Activated CD8-positive, alpha-beta memory T cell treated with anti-CD3 and anti-CD28 coated beads for 36 hours (primary cell): ENCODE data around the gene FOXS1. TPM values are rescaled to one million over a fixed set of nuclear protein-coding genes. Genes with fewer than 3 reads are reported as not detected.

Experiments
- CTCF ChIA-PET: fragments of 350-600 bp; sonication (Branson Sonifier 250); formaldehyde crosslinking; loops from one replicate; lab custom pipeline; 2021; ENCODE audit warnings: antibody characterized with exemption; lab: Charles Lee
- POLR2A ChIA-PET: fragments of 350-600 bp; sonication (Branson Sonifier 250); formaldehyde crosslinking; loops from one replicate; lab custom pipeline; 2021; ENCODE audit warnings: antibody characterized with exemption; lab: Charles Lee
- total RNA-seq, 2 experiments: library from RNA; stranded (reverse); gene quantifications; one replicate each; pipeline ENCODE4 v1.2.3, GENCODE V29; 2021

The FOXS1 gene
- total RNA-seq, 2 experiments from 2014 or later: not detected

DNA sequence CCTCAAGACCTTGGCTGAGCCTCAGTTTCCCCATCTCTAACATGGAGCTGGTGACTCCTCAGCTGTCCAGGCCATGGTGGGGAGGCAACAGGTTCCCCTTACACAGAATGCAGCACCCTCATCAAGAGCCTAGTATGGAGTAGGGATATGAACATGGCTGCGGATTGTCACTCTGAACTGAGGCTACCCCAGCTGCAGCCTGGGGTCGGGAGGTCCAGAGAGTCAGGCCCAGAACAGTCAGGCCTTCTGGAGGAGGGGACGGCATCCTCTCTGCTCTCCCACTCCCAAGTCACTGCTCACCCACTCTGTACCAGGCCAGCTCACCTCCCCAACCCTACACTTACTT, 1.4 kb upstream of the FOXS1 start:
- CTCF ChIA-PET: interaction anchor here (0.5 to 2.3 kb wide), 20 partner anchors 9 to 202 kb away, joined by 3 to 18 read pairs (median 3); no protein-coding TSS in a partner anchor
- POLR2A ChIA-PET: interaction anchor here (0.7 kb wide), 1 partner anchor 20 kb away, joined by 3 read pairs; no protein-coding TSS in a partner anchor

DNA sequence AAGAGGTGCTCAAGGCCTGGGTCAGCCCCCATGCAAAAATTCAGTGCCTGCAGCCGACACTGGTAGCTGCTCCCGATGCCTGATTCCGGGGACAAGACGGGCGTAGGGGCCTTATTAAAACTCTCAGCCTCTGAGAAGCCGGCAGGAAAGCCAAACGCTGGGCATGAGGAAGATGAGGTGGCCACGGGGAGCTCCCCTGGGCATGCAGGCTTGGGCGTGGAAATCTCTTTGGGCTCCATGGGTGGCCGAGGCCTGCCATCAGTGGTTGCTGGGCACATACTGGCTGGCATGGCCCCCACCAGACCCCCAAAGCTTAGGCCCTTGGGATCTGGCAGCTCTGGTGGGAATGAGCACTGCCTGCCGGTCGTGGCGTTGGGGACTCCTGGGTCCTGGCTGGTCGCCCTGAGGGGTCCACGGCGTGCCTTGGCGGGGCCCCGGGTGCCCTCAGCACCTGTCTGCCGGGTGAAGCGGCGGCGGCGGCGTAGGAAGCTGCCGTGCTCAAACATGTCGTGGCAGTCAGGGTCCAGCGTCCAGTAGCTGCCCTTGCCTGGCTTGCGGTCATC, 586 bp downstream of the FOXS1 start:
- ChIA-PET CTCF (interaction anchor here (0.5 to 1.6 kb wide), 3 partner anchors 21 to 187 kb away, joined by 3 to 5 read pairs (median 4); no protein-coding TSS in a partner anchor), POLR2A (no interaction called here)

- ChIA-PET CTCF (interaction anchor here (1.3 kb wide), 1 partner anchor 20 kb away, joined by 5 read pairs; no protein-coding TSS in a partner anchor), POLR2A (no interaction called here)
Measured at GRCh38 chr20:31843881-31844280, 1.5 kb downstream of the FOXS1 start.

GRCh38 chr20:31843288-31843687, 2.1 kb downstream of the FOXS1 start:
- CTCF ChIA-PET: no interaction called here

GRCh38 chr20:31842471-31843157, 2.8 kb downstream of the FOXS1 start:
- POLR2A ChIA-PET: no interaction called here
- CTCF ChIA-PET: no interaction called here

More at GRCh38 chr20:31843288-31843687, 2.1 kb downstream of the FOXS1 start:
- POLR2A ChIA-PET: no interaction called here

DNA sequence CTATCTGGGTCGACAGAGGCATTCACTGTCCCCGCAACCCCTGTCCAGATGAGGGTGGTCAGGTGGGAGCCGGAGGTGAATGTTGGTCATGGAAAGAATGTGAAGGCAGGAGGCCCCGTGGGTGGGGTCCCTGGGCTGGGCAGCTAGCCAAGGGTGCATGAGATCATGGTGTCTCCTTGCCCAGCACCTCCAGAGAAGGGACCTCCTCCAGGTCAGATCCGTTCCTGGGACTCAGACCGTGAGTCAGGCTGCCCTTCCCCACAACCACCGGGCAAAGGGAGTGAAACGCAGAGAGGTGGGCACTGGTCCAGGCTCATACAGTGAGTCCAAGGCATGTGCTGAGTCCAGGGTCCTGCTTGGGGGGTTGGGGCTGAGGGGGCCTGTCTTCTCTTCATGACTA, 3.5 kb downstream of the FOXS1 start:
- ChIA-PET CTCF (no interaction called here), POLR2A (no interaction called here)

- CTCF ChIA-PET: interaction anchor here (0.6 to 0.9 kb wide), 3 partner anchors 11 to 18 kb away, joined by 3 read pairs; no protein-coding TSS in a partner anchor
- POLR2A ChIA-PET: no interaction called here
Measured at GRCh38 chr20:31840906-31841816, 4.2 kb downstream of the FOXS1 start.

- CTCF ChIA-PET: interaction anchor here (0.9 kb wide), 1 partner anchor 13 kb away, joined by 3 read pairs; no protein-coding TSS in a partner anchor
Measured at GRCh38 chr20:31839782-31840487, 5.5 kb downstream of the FOXS1 start.

GRCh38 chr20:31838646-31839292, 6.6 kb downstream of the FOXS1 start:
- ChIA-PET CTCF (interaction anchor here (1.6 to 1.9 kb wide), 2 partner anchors 13 to 17 kb away, joined by 4 to 5 read pairs; no protein-coding TSS in a partner anchor), POLR2A (no interaction called here)

More at GRCh38 chr20:31839782-31840487, 5.5 kb downstream of the FOXS1 start:
- POLR2A ChIA-PET: no interaction called here

DNA sequence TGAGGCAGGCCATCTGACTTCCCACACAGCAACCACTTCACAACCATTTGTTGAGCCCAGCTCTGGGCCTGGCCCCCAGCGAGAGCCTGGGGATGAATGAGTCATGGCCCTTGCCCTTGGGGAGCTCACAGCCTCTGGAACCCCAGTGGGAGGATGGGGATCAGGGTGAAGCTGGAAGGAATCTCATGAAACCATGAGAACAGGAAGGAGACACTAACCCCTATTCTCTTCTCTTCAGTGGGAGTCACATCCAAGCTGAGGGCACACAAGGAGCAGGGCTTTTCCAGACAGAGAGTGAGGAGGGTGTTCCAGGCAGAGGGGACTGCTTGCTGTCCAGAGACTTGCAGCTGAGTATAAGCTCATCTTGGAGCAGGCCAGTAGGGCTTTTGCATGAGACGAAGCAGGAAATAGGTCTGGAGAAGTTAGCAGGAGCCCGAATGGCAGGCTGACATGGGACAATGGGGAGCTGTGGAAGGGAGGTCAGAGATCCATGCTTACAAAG, 7.5 kb downstream of the FOXS1 start:
- ChIA-PET POLR2A (no interaction called here), CTCF (interaction anchor here (1.6 to 1.9 kb wide), 2 partner anchors 14 to 16 kb away, joined by 4 to 5 read pairs; no protein-coding TSS in a partner anchor)

DNA sequence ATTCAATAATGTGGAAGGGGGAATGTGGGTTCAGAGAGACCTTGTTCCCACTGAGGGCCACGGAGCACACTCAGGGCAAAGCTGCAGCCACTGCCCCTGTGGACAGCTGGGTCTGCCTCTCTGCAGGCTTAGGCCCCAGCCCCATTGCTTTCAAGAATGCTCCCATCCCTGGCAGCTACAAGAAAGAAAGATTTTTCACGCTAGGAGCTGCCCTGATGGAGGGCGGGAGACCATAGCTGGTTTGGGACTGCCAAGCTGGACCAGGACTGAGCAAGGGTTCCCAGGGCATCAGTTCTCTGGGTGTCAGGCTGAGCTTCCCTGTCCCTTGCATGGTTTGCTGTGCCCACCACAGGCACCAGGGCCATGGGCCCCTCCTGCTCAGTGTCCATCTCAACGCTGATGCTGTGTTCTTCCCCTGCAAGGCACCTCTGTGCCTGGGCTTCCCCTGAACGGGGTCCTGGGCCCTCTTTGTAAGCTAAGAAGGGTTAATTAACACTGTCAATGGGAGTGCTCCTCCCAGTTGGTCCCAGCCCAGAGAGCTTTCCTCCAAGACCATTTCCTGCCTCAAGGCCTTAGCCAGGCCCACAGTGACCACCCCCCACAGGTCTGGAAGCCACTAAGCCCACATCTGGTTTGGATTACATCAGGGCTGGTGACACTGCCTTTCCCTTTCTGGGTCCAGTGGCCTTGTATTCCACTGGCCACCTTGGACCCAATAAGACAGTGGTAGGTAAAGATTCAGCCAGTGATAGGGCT, 8.4 kb downstream of the FOXS1 start:
- POLR2A ChIA-PET: no interaction called here
- CTCF ChIA-PET: interaction anchor here (0.6 to 1.9 kb wide), 4 partner anchors 10 to 33 kb away, joined by 3 to 5 read pairs (median 4); no protein-coding TSS in a partner anchor

DNA sequence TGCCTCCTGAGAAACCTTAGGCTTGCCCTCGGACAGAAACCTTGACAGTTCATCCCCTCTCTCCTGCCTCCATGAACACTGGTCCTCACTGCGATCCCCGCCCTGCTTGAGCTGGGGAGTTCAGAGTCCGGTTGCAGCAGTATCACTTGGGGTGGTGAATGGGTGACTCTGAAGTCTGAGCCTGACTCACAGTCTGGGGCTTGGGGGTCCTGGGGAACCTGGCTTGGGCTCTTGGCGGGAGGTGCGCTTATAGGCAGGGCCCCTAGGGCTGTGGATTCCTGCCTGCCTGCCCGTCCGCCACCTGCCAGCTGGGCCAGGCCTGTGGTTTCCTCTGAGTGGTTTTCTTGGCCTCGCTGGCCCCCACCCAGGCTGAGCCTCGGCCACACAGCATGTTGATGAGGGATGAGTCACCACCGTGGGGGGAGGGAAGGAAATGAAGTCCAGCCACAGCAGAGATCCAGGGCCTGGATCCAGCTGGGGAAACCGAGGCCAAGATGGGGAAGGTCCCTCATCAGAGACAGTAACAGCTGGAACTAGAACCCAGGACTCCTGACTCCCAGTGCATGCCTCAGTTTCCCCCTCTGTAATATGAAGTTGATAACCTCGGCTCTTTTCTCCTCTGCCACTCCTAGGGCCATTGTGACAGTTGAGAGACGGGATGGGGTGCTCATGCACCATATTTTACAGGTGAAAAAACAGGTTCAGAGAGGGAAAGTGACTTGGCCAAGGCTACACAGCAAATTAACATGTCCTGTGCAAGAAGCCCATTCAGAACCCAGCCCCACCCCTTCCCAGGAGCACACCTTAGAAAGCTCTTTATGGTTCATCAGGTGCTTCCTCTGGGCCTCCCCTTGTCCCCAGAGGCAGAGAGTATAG, 9.2 kb downstream of the FOXS1 start:
- CTCF ChIA-PET: interaction anchor here (0.9 kb wide), 1 partner anchor 11 kb away, joined by 3 read pairs; no protein-coding TSS in a partner anchor
- POLR2A ChIA-PET: no interaction called here

GRCh38 chr20:31835554-31835953, 9.8 kb downstream of the FOXS1 start:
- ChIA-PET POLR2A (no interaction called here), CTCF (no interaction called here)

DNA sequence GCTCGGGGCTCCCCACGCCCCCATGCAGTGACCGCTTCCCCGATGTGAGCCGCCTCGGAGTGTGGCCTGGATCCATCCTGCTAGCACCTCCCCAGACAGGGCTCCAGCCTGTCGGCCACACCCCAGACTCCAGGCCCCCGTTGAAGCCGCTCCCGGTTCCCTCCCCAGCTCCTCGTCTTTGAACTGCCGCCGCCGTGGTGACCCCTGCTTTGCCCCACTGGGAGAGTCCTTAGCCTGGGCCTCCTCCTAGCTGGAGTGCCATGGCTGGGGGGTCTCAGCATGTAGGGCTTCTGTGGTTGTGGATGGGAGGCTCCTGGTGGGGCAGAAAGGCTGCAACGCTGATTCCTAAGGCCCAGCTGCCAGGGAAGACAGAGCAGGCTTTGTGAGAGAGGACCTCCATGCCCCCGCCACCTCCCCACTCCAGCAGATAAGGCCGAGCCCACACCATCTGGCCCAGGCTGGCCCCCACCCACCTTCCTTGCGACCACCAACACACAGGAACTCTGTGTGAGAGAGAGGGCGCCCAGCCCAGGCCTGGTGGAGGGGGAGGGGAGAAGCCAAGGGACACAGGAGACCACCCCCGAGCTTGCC, 11.4 kb downstream of the FOXS1 start:
- POLR2A ChIA-PET: no interaction called here
- CTCF ChIA-PET: interaction anchor here (1.4 to 3.5 kb wide), 3 partner anchors 11 to 18 kb away, joined by 4 to 10 read pairs (median 7); no protein-coding TSS in a partner anchor

- ChIA-PET CTCF (interaction anchor here (1.4 to 3.5 kb wide), 3 partner anchors 11 to 19 kb away, joined by 4 to 10 read pairs (median 7); no protein-coding TSS in a partner anchor), POLR2A (no interaction called here)
Measured at GRCh38 chr20:31833130-31833930, 12.1 kb downstream of the FOXS1 start.
